ENCODE data around the gene PRKG1.
A peak's percentile ranks its signal among the peaks of the same experiment; 100 is the strongest.

- TF ChIP-seq CTCF (conservative IDR thresholded peaks at IDR 0.05; ENCODE audit: low read depth in 2 of 2) (peak in 1 of 2 experiments; percentile 7; a peak in 1 of 4 replicates), REST (IDR thresholded peaks at IDR 0.05; ENCODE audit: unreplicated experiment) (no peak), POLR2AphosphoS5 (IDR thresholded peaks at IDR 0.05; ENCODE audit: low read depth) (no peak), EZH2 (IDR thresholded peaks at IDR 0.05; ENCODE audit: low read depth, unreplicated experiment) (no peak), ETS1 (IDR thresholded peaks at IDR 0.05) (no peak), JUNB (IDR thresholded peaks at IDR 0.05; ENCODE audit: unreplicated experiment) (no peak), EZH2phosphoT487 (IDR thresholded peaks at IDR 0.05; ENCODE audit: unreplicated experiment) (no peak), CREB1 (CRISPR knock-in tag; IDR thresholded peaks at IDR 0.05; ENCODE audit: low read depth) (no peak)
Observed at GRCh38 chr10:51877636-51878035, 803.3 kb downstream of the PRKG1 start.

All from GM23338 (cell line).